Activated naive CD4-positive, alpha-beta T cell treated with anti-CD3 and anti-CD28 coated beads, Interleukin-2, amount 50 U/mL, for 72 hours (primary cell): ENCODE data around the gene GPRC5C. TPM values are rescaled to one million over a fixed set of nuclear protein-coding genes. Genes with fewer than 3 reads are reported as not detected.

Experiments
- ATAC-seq, 2 donors: fragments of 150-1000 bp; cut with Tn5 transposase; 2 replicates each; pipeline ENCODE4 v1.10.0; 2021; ENCODE audit warnings: mild to moderate bottlenecking in 2 of 2, moderate library complexity in 2 of 2
- DNase-seq, 2 donors: peaks; one replicate each; pipeline ENCODE4 v3.0.0; 2021 to 2022; ENCODE audit warnings: low spot score in 2 of 2
- H3K27ac Mint-ChIP-seq, 2 donors: one replicate each; pipeline ENCODE4 v1.8.0; 2022; ENCODE audit warnings: mild to moderate bottlenecking in 2 of 2, mixed read lengths in 2 of 2
- H3K36me3 Mint-ChIP-seq, 2 donors: one replicate each; pipeline ENCODE4 v1.8.0; 2022; ENCODE audit warnings: mixed read lengths in 2 of 2
- H3K9me3 Mint-ChIP-seq, 2 donors: one replicate each; pipeline ENCODE4 v1.8.0; 2022; ENCODE audit warnings: mixed read lengths in 2 of 2
- total RNA-seq, 2 donors: library from RNA; stranded (reverse); gene quantifications; one replicate each; pipeline ENCODE4 v1.2.3, GENCODE V29; 2022

GPRC5C gene
- total RNA-seq, 2 donors from 2014 or later, result 2.3 TPM; not detected in 1

GRCh38 chr17:74426551-74427047 is 5.3 kb upstream of the GPRC5C start:
- Mint-ChIP-seq H3K36me3 (no peaks in the 10 kb centered on the region), H3K9me3 (no peaks in the 10 kb centered on the region), H3K27ac (no peak overlapping the region)
- no peak for DNase-seq
- no peak for ATAC-seq

- Mint-ChIP-seq H3K36me3 (no peaks in the 10 kb centered on the region), H3K9me3 (no peaks in the 10 kb centered on the region), H3K27ac (no peak overlapping the region)
- DNase-seq, result no peak
- no peak for ATAC-seq
These were observed 4.7 kb upstream of the GPRC5C start for GRCh38 chr17:74427048-74427762.

- ATAC-seq (no peak), DNase-seq (no peak)
- no peaks in the 10 kb centered on the region for H3K9me3 Mint-ChIP-seq
- no peak overlapping the region for H3K27ac Mint-ChIP-seq
- H3K36me3 Mint-ChIP-seq, result no peaks in the 10 kb centered on the region
These were observed 4.1 kb upstream of the GPRC5C start for GRCh38 chr17:74427763-74428153.

GRCh38 chr17:74429604-74430384 is 2.1 kb upstream of the GPRC5C start:
- Mint-ChIP-seq H3K9me3 (no peaks in the 10 kb centered on the region), H3K27ac (no peak overlapping the region), H3K36me3 (no peaks in the 10 kb centered on the region)
- DNase-seq (no peak), ATAC-seq (peak in 1 of 2 donors; percentile 13)

GRCh38 chr17:74430385-74430705 is 1.5 kb upstream of the GPRC5C start:
- DNase-seq (no peak), ATAC-seq (peak; percentile 8 to 16)
- H3K36me3 Mint-ChIP-seq, result no peaks in the 10 kb centered on the region
- no peak overlapping the region for H3K27ac Mint-ChIP-seq
- H3K9me3 Mint-ChIP-seq, result no peaks in the 10 kb centered on the region

GRCh38 chr17:74430706-74431567 is 951 bp upstream of the GPRC5C start:
- Mint-ChIP-seq H3K36me3 (no peaks in the 10 kb centered on the region), H3K27ac (no peak overlapping the region), H3K9me3 (no peaks in the 10 kb centered on the region)
- peak; percentile 47 to 69 for ATAC-seq
- DNase-seq, result no peak

GRCh38 chr17:74432424-74432690 is 469 bp downstream of the GPRC5C start:
- DNase-seq (no peak), ATAC-seq (no peak)
- Mint-ChIP-seq H3K9me3 (peaks cover 0 to 11% of the 10 kb centered on the region in 2 donors), H3K36me3 (no peaks in the 10 kb centered on the region), H3K27ac (no peak overlapping the region)

- H3K27ac Mint-ChIP-seq, result no peak overlapping the region
These were observed 991 bp downstream of the GPRC5C start for GRCh38 chr17:74432766-74433391.

GRCh38 chr17:74433421-74434121 is 1.7 kb downstream of the GPRC5C start:
- Mint-ChIP-seq H3K27ac (no peak overlapping the region), H3K36me3 (peaks cover 0 to 2% of the 10 kb centered on the region in 2 donors), H3K9me3 (peaks cover 4 to 16% of the 10 kb centered on the region in 2 donors)
- ATAC-seq, result no peak
- no peak for DNase-seq

More at GRCh38 chr17:74432766-74433391, 991 bp downstream of the GPRC5C start:
- ATAC-seq (no peak), DNase-seq (no peak)
- Mint-ChIP-seq H3K9me3 (peaks cover 1 to 15% of the 10 kb centered on the region in 2 donors), H3K36me3 (no peaks in the 10 kb centered on the region)

- DNase-seq, result no peak
- H3K36me3 Mint-ChIP-seq, result peaks cover 14 to 16% of the 10 kb centered on the region in 2 donors
- ATAC-seq, result no peak
- H3K27ac Mint-ChIP-seq, result no peak overlapping the region
- H3K9me3 Mint-ChIP-seq, result peaks cover 10 to 23% of the 10 kb centered on the region in 2 donors
These were observed 4.0 kb downstream of the GPRC5C start for GRCh38 chr17:74435775-74436359.

- ATAC-seq, result no peak
These were observed 5.8 kb downstream of the GPRC5C start for GRCh38 chr17:74437702-74438101.

GRCh38 chr17:74439691-74440567 is 8.0 kb downstream of the GPRC5C start:
- H3K27ac Mint-ChIP-seq, result no peak overlapping the region
- peaks cover 14 to 16% of the 10 kb centered on the region in 2 donors for H3K36me3 Mint-ChIP-seq
- H3K9me3 Mint-ChIP-seq, result peaks cover 10 to 23% of the 10 kb centered on the region in 2 donors
- ATAC-seq (no peak), DNase-seq (no peak)

More at GRCh38 chr17:74437702-74438101, 5.8 kb downstream of the GPRC5C start:
- H3K27ac Mint-ChIP-seq, result no peak overlapping the region
- H3K9me3 Mint-ChIP-seq, result peaks cover 10 to 23% of the 10 kb centered on the region in 2 donors
- DNase-seq, result no peak
- peaks cover 14 to 16% of the 10 kb centered on the region in 2 donors for H3K36me3 Mint-ChIP-seq

- no peak overlapping the region for H3K27ac Mint-ChIP-seq
- no peak for ATAC-seq
- H3K9me3 Mint-ChIP-seq, result peaks cover 10 to 19% of the 10 kb centered on the region in 2 donors
- peaks cover 14 to 16% of the 10 kb centered on the region in 2 donors for H3K36me3 Mint-ChIP-seq
- DNase-seq, result no peak
These were observed 9.6 kb downstream of the GPRC5C start for GRCh38 chr17:74441537-74441936.

- H3K36me3 Mint-ChIP-seq, result peaks cover 14 to 16% of the 10 kb centered on the region in 2 donors
- no peak for DNase-seq
- no peak overlapping the region for H3K27ac Mint-ChIP-seq
- H3K9me3 Mint-ChIP-seq, result peaks cover 10 to 12% of the 10 kb centered on the region in 2 donors
- ATAC-seq, result no peak
These were observed 10.4 kb downstream of the GPRC5C start for GRCh38 chr17:74442291-74442669.
